ENCODE results near the gene RGL3. TPM values are rescaled to one million over a fixed set of nuclear protein-coding genes. Genes with fewer than 3 reads are reported as not detected.
"Not testable (repeated sequence)": the region's sequence is repeated elsewhere in the genome, so short reads cannot be mapped to it uniquely, and the experiment has no call there.

Gene RGL3
- total RNA-seq, 1 donor from 2014 or later = not detected

DNA sequence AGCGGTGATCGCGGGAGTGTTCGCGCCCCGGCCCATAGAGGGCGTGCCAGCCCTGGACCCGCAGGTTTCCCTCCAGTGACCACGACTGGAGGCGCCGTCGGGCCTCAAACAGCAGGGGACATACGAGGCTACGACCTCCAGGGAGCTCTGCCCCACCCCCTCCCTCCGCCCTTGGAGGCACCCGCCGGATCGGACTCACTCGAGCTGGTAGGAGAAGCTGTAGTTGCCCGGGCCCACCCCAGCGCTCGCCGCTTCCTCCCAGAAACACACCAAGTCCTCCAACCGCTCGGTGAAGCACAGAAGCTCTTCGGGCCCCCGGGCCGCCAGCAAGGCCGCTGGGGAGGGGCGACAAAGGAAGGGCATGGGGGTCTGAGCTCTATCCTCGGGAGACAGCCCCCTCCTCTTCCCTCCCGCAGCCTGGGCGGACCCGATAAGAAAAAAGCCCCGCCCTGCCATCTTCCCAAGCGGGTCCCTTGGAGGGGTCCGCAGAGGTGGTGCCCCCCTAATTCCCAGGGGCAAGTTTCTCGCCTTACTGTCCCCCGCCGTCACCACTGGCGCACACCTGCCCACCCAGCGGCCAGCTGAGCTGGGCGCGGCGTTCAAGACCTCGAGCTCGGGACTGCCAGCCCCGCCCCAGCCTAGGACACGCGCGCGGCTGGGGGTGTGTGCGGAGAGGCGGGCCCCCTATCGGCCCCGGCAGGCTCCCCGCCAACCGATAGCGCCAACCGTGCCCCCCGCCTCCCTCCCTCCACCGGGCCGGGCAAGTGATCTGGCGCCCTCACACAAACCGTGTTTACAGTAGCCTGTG lies 36.0 kb downstream of the RGL3 start:
- DNase-seq = no peak

DNA sequence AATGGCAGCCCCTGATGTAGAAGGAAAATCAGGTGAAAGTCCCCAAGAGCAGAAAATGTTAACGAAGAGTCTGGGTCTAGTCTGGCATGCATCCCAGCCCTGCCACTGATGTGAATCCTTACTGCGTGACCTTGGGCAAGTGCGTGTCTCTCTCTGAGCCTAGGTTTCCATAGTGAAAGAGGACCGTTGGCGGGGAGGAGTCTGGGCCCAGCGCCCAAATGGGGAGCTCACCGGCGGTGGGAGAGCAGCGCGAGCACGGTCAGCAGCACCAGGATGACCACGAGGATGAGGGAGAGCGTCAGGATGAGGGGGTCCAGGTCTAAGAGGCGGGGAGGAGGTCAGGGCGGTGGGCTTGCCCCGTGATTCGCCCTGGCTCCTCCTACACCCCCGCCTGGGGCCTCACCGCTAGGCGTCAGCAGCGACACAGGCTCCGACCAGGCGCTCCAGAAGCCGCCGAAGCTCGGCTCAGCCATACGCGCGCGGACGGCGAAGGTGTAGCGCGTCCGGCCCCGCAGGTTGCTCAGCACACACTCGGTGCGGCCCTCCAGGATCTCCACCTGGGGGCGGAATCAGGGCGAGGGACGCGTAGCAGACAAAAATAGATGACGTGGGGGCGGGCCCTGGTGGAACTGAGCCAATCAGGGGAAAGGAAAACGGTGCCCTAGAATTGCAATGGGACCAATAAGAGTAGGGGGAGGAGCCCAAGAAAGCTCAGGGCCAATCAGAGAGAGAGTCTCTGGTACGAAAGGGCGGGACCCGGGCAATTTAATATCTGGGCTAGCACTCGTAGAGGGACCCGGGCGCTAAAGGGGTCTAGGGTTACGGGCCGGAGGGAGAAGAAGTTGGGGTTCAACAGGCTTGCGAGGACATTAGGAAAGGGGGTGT lies 38.2 kb downstream of the RGL3 start:
- peak; percentile 89 for DNase-seq

DNA sequence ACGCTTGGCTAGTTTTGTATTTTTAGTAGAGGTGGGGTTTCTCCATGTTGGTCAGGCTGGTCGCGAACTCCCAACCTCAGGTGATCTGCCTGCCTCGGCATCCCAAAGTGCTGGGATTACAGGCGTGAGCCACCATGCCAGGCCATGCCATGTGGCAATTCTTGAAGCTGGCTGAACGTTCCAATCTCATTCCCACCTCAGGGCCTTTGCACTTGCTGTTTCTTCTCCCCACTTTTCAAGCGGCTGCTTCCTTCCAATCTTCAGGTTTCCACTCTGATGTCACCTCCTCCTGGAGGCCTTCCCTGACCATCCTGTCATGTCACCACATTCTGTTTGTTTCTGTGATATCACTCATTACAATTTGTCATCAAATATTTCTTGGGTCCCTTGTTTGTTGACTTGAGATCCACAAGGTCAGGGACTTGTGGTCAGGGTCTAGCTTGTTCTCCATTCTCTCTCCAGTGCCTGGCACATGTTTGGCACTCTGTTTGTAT lies 39.2 kb downstream of the RGL3 start:
- DNase-seq = no peak

DNA sequence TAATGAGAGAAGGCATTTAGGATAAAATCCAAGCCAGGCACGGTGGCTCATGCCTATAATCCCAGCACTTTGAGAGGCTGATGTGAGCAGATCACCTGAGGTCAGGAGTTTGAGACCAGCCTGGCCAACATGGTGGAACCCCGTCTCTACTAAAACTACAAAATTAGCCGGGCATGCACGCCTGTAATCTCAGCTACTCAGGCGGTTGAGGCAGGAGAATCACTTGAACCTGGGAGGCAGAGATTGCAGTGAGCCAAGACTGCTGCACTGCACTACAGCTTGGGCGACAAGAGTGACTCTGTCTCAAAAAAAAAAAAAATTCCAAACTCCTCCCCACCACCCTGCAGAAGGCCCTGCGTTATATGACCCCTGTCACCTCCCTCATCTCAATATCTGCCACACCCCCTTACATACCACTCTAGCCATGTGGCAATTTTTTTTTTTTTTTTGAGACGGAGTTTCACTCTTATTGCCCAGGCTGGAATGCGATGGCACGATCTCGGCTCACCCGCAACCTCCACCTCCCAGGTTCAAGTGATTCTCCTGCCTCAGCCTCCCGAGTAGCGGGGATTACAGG lies 39.8 kb downstream of the RGL3 start:
- not testable (repeated sequence) for DNase-seq

DNA sequence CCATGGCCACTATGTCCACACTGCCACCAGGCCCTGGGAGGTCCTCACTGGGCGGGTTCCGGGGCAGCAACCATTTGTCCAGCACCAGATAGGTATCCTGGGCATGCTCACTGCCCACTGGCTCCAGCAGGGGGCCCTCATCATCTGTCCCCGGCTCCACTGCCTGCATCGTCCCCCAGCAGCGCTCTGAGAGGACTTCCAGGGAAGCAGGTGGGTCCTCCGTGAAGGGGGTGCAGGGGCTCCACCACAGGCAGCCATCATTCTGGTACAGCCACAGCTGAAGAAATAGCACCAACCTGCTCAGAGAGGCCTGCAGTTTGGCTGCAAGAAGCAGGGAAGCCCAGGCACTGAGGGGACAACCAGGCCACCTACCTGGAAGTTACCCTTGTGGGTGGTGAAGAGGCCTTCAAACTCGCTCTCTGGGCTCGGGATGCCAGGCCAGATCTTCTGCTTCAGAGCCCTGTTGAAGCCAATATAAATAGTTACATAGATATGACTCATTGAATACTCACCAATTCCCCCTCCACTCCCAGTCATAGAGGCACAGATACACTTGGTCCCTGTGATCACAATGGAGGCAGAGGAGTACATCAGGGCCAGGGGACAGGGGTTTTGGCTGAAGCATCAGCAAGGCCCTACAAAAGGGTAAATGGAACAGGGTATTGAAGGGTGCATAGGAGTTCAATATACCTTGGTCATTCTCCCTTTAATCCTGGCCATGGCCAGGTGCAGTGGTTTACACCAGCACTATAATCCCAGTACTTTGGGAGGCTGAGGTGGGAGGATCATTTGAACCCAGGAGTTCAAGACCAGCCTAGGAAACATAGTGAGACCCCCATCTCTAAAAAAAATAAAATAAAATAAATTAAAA lies 40.6 kb downstream of the RGL3 start:
- DNase-seq = no peak

DNA sequence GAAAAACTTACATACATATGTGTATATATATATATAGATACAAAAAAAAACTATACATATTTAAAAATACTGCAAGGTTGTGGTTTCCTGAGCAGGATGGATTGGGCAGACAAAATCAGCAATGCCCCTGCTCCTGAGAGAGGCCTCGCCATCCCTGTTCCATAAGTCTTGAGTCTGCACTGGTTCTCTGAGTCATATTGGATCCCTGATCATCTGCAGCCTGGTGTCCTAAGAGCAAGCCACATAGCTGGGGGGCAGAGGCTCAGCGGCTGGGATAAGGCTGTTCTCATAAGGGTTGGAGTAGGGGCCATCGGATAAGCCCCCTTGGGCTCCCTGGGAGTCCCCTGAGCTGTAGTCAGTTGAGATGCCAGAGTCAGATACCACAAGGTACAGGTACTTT lies 41.4 kb downstream of the RGL3 start:
- no peak for DNase-seq

DNA sequence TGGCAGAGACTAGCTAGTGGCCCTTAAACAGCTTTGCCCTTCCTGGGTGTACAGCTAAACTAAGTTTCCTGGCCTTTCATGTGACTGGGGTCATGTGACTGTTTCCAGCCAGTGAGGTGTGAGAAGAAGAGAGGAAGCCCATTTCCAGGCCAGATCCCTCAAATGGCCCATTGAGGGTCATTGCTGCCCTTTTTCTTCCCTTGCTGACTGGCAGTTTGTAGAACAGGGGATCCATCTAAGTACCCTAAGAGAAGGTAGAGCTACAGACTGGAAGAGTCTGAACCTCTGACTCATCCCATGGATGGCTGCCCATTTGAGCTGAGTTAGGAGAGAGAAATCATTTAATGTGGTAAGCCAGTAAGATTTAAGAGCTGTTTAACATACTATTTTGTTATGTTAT lies 41.9 kb downstream of the RGL3 start:
- no peak for DNase-seq

DNA sequence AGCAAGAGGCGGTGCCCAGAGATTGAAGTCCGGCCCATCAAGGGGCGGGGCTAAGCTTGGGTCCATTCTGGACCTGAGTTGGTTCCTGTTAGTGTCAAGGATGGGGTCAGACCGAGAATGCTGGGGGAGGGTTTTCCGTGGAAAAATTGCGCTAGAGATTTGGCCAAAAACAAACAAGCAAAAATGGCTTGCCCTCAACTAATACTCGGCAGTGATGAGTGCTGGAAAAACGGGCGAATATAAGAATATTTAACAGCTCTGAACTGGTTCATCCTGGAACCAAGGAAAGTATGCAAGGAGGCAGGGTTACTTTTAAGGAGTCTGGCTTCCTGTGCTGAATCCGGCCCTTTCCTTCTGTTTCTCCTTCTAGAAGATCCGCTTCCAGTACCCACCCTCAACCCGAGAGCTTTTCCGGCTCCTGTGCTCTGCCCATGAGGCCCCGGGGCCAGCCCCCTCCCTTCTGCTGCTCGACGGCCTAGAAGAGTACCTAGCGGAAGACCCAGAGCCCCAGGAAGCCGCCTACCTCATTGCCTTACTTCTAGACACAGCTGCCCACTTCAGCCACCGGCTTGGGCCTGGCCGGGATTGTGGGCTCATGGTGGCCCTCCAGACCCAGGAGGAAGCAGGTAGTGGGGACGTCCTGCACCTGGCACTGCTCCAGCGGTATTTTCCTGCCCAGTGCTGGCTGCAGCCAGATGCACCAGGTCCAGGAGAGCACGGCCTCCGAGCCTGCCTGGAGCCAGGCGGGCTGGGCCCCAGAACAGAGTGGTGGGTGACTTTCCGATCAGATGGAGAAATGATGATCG lies 43.8 kb downstream of the RGL3 start:
- DNase-seq = no peak

DNA sequence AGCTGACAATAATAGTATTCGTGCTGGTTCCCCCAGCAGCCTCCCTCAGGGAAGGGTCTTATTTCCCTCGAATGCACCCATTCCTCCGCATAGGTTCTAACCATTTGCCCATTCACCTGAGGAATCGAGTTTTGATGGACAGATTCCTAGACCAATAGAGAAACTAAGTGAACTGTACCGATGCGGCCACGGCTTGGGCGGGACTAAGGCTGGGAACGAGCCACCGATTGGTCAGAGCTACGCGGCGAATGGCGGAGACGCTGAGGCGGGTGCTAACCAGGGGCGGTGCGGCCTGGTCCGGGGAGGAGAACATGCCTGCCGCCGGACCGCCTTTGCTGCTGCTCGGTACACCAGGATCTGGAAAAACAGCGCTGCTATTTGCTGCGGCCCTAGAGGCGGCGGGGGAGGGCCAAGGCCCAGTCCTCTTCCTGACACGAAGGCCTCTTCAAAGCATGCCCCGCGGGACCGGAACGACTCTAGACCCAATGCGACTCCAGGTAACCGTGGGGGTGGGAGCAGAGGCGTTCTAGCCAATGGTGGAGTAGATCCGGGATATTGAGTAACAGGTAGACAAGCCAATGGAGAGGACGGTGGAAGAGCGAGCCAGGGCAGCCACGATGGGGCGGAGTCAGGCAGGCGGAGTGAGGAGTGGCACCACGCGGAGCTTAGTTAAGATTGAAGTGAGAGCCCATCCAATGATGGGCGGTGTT lies 44.5 kb downstream of the RGL3 start, which contains the start of gene SWSAP1:
Gene SWSAP1 (plus strand): TSS at position 234 of the 710 bp plus-strand sequence. CDS start 15 bp downstream, at position 249.
- peak; percentile 99 for DNase-seq

DNA sequence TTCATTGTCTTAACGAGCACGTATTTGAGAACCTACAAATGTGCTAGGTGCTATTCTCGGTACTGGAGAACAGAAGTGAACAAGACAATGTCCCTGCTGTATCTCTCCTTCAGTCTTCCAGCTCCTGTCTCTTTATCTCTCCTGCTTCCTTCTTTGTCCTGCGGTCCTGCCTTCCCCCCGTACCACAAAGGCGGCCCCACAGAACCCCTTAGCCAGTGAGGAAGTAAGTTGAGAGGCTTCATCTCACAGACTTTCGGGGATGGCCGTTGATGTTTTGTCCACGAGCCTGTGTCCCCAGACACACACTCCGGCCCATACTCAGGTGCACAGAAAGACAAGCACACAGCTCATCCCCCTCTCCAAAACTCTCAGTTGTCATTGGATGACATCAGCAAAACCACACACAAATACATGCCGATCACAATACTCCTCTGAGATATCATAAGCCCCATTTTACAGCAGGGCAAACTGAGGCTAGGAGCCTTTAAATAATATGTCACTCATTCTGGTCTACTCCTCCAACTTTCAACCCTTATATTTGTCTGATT lies 45.2 kb downstream of the RGL3 start:
- no peak for DNase-seq

DNA sequence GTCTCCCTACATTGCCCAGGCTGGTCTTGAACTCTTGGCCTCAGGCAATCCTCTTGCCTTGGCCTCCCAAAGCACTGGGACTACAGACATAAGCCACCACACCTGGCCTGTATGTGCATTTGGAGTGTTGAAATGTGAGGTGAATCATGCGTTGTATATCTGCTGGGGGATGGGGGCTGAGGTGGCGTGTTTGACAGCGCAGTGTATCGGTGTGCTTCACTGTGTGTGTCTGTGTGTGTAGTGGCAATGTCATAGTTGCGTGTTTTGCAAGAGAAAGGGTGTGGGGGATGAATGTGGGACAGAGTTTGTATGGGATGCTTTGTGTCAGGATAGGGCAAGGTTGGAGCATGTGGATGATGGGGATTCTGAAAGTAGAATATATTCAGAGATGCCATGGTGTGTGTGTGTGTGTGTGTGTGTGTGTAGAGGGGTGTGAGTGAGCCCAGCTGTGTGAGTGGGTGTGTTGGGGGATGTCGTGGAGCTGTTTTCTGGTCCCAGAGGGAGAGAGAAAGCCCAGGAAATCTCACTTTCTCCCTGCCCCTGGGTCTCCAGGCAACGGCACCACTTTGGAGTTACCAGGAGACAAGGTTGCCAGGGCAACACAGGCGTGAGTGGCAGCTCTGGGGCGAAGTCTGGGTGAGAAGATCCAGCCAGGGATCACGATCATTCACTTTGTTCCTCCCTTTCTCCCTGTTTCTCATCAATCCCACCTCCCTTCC lies 45.8 kb downstream of the RGL3 start:
- peak; percentile 82 for DNase-seq

DNA sequence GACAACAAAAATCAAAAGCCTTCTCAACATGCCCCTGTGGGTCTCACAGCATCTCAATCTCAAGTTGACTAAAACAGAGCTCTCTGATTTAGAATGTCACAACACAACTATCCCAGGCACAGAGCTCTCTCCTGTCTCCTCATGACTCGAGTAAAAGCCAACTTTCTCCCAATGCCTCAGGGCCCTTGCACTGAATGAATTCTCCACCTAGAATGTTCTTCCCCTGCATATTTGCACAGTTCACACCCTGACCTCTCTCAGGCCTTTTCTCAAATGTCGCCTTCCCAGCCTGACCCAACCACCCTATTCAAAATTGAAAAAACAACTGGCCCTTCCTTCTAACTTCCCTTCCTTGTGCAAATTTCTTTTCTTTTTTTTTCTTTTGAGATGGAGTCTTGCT lies 48.4 kb downstream of the RGL3 start:
- DNase-seq = no peak

DNA sequence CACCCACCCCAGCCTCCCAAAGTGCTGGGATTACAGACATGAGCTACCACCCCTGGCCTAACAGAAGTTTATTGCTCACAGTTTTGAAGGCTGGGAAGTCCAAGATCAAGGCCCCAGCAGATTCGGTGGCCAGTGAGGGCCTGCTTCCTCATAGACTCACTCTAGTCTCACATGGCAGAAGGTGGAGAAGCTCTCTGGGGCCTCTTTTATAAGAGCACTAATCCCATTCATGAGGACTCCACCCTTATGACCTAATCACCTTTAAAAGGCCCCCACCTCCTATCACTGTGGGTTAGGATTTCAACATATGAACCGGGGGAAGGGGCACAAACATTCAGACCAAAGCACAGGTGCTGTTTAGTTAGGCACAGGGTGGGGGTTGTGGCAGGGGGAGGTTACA lies 51.6 kb downstream of the RGL3 start:
- no peak for DNase-seq

DNA sequence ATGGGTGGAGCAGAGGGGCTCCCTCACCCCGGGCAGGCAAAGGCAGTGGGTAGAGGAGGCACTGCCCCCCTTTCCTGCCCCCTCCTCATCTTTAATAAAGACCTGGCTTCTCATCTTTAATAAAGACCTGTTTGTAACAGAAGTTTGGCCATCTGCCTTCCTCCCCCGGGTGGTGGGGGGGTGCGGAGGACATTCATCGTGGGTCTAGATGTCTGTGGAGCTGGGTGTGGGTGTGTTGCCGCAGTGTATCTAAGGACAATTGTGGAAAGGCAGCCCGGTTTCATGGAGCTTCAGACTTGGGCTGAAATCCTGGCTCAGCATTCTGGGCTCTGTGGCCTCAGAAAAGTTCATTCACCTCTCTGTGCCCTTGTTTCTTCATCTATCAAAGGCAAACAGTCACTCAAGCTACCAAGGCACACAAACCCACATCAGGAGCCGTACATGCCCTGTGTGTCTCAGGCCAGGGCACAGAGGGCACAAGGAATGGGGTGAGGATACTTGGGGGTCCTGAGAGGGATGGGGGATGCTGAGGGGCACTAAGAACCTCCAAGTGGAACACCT lies 53.5 kb downstream of the RGL3 start:
- no peak for DNase-seq

DNA sequence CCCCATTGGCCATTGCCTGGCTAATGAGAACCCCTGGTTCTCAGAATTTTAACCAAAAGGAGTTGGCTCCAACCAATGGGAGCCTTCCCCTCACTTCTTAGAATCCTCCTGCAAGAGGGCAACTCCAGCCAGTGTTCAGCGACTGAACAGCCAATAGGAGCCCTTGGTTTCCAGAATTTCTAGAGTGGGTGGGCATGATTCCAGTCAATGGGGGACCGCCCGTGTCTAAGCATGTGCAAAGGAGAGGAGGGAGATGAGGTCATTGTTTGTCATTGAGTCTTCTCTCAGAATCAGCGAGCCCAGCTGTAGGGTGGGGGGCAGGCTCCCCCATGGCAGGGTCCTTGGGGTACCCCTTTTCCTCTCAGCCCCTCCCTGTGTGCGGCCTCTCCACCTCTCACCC lies 54.2 kb downstream of the RGL3 start:
- DNase-seq = no peak

DNA sequence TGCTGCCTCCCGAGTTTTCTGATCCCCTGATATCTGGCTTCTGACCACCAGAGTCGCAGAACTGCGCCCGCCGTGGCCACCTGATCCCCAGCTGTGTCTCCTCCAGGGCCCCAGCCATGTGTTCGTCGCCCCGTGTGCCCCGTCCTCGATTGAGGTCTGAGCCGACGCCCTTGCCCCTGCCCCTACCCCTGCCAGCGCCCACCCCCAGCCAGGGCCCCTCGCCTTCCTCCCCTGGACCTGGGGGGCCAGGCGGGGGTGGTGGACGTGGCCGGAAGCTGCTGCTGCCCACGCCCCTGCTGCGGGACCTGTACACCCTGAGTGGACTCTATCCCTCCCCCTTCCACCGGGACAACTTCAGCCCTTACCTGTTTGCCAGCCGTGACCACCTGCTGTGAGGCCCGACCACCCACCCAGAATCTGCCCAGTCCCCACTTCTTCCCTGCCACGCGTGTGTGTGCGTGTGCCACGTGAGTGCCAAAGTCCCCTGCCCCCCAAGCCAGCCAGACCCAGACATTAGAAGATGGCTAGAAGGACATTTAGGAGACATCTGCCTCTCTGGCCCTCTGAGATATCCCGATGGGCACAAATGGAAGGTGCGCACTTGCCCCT lies 54.7 kb downstream of the RGL3 start:
- DNase-seq = no peak

DNA sequence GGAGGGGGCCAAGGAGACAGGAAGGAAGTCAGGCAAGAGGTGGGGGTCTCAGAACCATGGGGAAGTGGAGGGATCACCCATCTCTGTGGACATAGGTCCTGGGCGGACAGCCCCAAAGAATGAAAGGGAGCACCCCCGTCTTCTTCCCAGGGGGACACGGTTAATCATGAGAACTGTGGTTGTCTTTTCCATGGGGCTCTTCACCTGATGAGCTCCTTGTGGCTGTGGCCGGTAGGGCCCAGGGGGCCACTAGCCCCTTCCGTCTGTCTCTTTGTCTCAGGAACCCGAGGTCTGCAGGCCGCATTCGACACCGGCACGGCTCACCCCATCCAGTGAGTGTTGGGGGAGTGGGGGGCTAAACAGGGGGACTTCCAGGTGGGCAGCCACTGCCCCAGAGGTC lies 55.2 kb downstream of the RGL3 start:
- DNase-seq = no peak

All from occipital lobe (tissue), 2 donors.